Spleen (tissue), 7 donors: ENCODE results near the gene SH2D4B.

Source experiments
- CTCF ChIP-seq, 11 experiments: fragments of 200-600 bp in 7 of 11; fragments of 450-650 bp in 4 of 11; sonication (generic) in 4 of 11; IDR thresholded peaks in 8 of 11; conservative IDR thresholded peaks in 3 of 11; 1 replicate in 7 of 11; 2 replicates in 4 of 11; pipeline versions ENCODE4 v1.4.0 to v1.8.0; 2016 to 2021; ENCODE audit warnings: antibody characterized with exemption in 11 of 11, inconsistent platforms in 4 of 11, mild to moderate bottlenecking in 1 of 11
- POLR2A ChIP-seq, 3 donors: fragments of 450-650 bp; IDR thresholded peaks; one replicate each; pipeline ENCODE4 v1.5.1; 2017; ENCODE audit warnings: antibody characterized with exemption in 3 of 3, mild to moderate bottlenecking in 1 of 3
- POLR2AphosphoS5 ChIP-seq, 3 donors: sonication (generic); formaldehyde crosslinking; IDR thresholded peaks; one replicate each; pipeline ENCODE4 v1.5.1; 2017; ENCODE audit warnings: antibody characterized with exemption in 3 of 3
- donor health status: DM: no; HTN: no; CAD: no; lungs with moderate emphysema.
- donor health status: DM: no; HTN: no; CAD: no.
- donor health status: DM: no; HTN: no; CAD: no.

- TF ChIP-seq CTCF (IDR thresholded peaks at IDR 0.05 in 8 of 11, conservative IDR thresholded peaks at IDR 0.05 in 3 of 11), result no peak
- no peak for TF ChIP-seq POLR2AphosphoS5 (IDR thresholded peaks at IDR 0.05)
- TF ChIP-seq POLR2A (IDR thresholded peaks at IDR 0.05), result no peak
Observed at GRCh38 chr10:80686734-80687475, 149.2 kb downstream of the SH2D4B start.
